Thoracic aorta (tissue), 2 donors: ENCODE results near the gene SLFN12L. TPM values are rescaled to one million over a fixed set of nuclear protein-coding genes. Genes with fewer than 3 reads are reported as not detected.
"Not testable (repeated sequence)": the region's sequence is repeated elsewhere in the genome, so short reads cannot be mapped to it uniquely, and the experiment has no call there.

Experiments
- ATAC-seq: fragments of 150-250 bp; one replicate; pipeline ENCODE4 v1.8.0; 2017; ENCODE audit warnings: low read depth; ENCODE audit not compliant: insufficient number of reproducible peaks, low FRiP score
- DNase-seq: peaks from one replicate; pipeline ENCODE4 v3.0.0-alpha.2; 2020; ENCODE audit warnings: low spot score
- H3K27ac ChIP-seq, 2 donors: fragments of 200-600 bp; sonication (generic); 1 replicate in 1 of 2; 2 replicates in 1 of 2; pipeline ENCODE4 v1.5.1; 2016; ENCODE audit warnings: mild to moderate bottlenecking in 2 of 2, moderate library complexity in 2 of 2
- H3K27me3 ChIP-seq: fragments of 200-600 bp; sonication (generic); replicated peaks from 2 replicates; pipeline ENCODE4 v1.6.0; 2016; ENCODE audit warnings: mild to moderate bottlenecking; ENCODE audit not compliant: insufficient read depth
- H3K36me3 ChIP-seq: fragments of 200-600 bp; sonication (generic); one replicate; pipeline ENCODE4 v1.5.1; 2016
- H3K4me1 ChIP-seq, 2 donors: fragments of 200-600 bp; sonication (generic); 1 replicate in 1 of 2; 2 replicates in 1 of 2; pipeline versions ENCODE4 v1.5.1 to v1.6.0; 2016; ENCODE audit warnings: low read depth in 2 of 2, mild to moderate bottlenecking in 1 of 2; ENCODE audit not compliant: control insufficient read depth in 1 of 2
- H3K4me3 ChIP-seq: fragments of 200-600 bp; sonication (generic); 2 replicates; pipeline ENCODE4 v1.5.1; 2016; ENCODE audit warnings: mild to moderate bottlenecking
- H3K9me3 ChIP-seq: fragments of 200-600 bp; sonication (generic); 2 replicates; pipeline ENCODE4 v1.5.1; 2016
- CTCF ChIP-seq: fragments of 200-600 bp; sonication (generic); IDR thresholded peaks from one replicate; pipeline ENCODE4 v1.5.1; 2019; ENCODE audit warnings: antibody characterized with exemption
- total RNA-seq, 2 donors: library from RNA; depleted of rRNA; stranded (reverse); fragments of >200 nt; gene quantifications; one replicate each; pipeline versions ENCODE4 v1.1.0 to v1.2.3, GENCODE V29; 2016

SLFN12L gene
- total RNA-seq, 2 donors from 2014 or later, result 4.1 to 4.2 TPM

GRCh38 chr17:35515027-35515426, 22.5 kb downstream of the SLFN12L start:
- no peak for ATAC-seq
- Histone ChIP-seq H3K27ac (no peak overlapping the region), H3K27me3 (no peaks in the 10 kb centered on the region), H3K4me1 (no peaks in the 10 kb centered on the region), H3K36me3 (no peaks in the 10 kb centered on the region), H3K4me3 (no peak overlapping the region), H3K9me3 (no peaks in the 10 kb centered on the region)
- no peak for TF ChIP-seq CTCF
- DNase-seq, result no peak

GRCh38 chr17:35514564-35514963, 22.9 kb downstream of the SLFN12L start:
- H3K9me3 ChIP-seq, result no peaks in the 10 kb centered on the region
- ATAC-seq, result no peak
- DNase-seq, result no peak
- no peaks in the 10 kb centered on the region for H3K36me3 ChIP-seq
- no peaks in the 10 kb centered on the region for H3K4me1 ChIP-seq
- H3K27ac ChIP-seq, result no peak overlapping the region
- no peak for TF ChIP-seq CTCF
- no peak overlapping the region for H3K4me3 ChIP-seq
- H3K27me3 ChIP-seq, result no peaks in the 10 kb centered on the region

DNA sequence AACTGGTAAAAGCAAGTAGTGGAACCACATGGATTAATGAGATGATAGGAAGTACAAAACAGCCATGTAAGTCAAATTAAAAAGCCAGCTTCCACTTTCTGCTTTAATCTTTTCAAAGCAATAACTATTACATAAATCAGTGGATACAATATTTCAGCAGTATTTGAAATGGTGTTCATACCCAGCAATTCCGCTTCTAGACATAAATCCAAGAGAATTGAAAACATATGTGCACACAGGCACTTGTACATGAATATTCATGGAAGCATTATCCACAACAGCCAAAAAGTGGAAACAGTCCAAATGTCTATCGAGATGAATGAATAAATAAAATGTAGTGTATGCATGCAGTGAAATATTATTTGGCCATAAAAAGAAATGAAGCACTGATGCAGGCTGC, 27.4 kb downstream of the SLFN12L start:
- TF ChIP-seq CTCF, result no peak
- DNase-seq (no peak), ATAC-seq (no peak)
- Histone ChIP-seq H3K9me3 (peaks cover 7% of the 10 kb centered on the region), H3K36me3 (no peaks in the 10 kb centered on the region), H3K27me3 (no peaks in the 10 kb centered on the region), H3K4me1 (no peaks in the 10 kb centered on the region), H3K4me3 (no peak overlapping the region), H3K27ac (no peak overlapping the region)

DNA sequence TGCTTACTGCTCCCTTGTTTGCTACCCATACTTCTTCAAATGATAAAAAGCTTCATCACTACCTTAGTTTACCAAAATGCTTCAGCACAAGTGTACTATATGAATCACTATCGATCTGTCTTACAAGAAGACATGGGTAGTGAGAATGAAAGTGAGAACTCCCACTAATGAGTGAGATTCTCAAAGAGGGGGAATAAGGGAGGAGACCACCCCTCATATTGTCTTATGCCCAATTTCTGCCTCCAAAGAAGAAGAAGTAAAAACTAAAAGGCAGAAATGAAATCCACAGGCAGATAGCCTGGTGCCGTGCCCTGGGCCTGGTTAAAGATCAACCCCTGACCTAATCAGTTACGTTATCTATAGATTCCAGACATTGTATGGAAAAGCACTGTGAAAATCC, 29.8 kb downstream of the SLFN12L start:
- H3K36me3 ChIP-seq, DNase-seq, H3K27me3 ChIP-seq, H3K27ac ChIP-seq, H3K4me1 ChIP-seq, H3K9me3 ChIP-seq, H3K4me3 ChIP-seq, ATAC-seq: not testable (repeated sequence)

DNA sequence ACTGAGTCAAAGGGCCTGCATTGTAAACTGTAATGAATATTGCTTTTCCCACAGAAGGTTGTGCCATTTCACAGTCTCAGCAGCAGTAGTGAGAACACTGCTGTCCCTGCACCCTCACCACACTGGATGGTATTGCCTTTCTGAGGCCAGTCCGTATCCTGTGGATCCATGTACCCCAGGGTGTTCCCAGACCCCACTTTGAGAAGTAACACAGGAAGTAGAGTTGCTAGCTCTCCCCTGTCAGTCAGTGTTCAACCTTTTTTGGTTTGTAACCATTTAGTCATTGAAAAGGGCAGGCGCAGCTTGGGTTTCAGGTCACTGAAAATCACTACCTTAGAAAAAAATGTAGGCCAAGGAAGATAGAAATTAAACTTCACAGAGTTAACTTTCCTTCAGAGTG, 37.9 kb downstream of the SLFN12L start:
- no peaks in the 10 kb centered on the region for H3K9me3 ChIP-seq
- peaks cover 32% of the 10 kb centered on the region for H3K27me3 ChIP-seq
- H3K4me3 ChIP-seq, result no peak overlapping the region
- H3K27ac ChIP-seq, result no peak overlapping the region
- no peak for DNase-seq
- no peak for TF ChIP-seq CTCF
- no peaks in the 10 kb centered on the region for H3K4me1 ChIP-seq
- ATAC-seq, result no peak
- no peaks in the 10 kb centered on the region for H3K36me3 ChIP-seq

- ATAC-seq (no peak), DNase-seq (no peak)
- no peak overlapping the region for H3K4me3 ChIP-seq
- no peaks in the 10 kb centered on the region for H3K9me3 ChIP-seq
- H3K4me1 ChIP-seq, result no peaks in the 10 kb centered on the region
- TF ChIP-seq CTCF, result no peak
- no peaks in the 10 kb centered on the region for H3K36me3 ChIP-seq
- no peak overlapping the region for H3K27ac ChIP-seq
- H3K27me3 ChIP-seq, result peaks cover 32% of the 10 kb centered on the region
Observed at GRCh38 chr17:35498448-35499178, 38.9 kb downstream of the SLFN12L start.
